Astrocyte of the cerebellum (primary cell): ENCODE measurements around the gene STH.
"Not testable (repeated sequence)": the region's sequence is repeated elsewhere in the genome, so short reads cannot be mapped to it uniquely, and the experiment has no call there.

ENCODE experiments used
- DNase-seq: peaks from one replicate; pipeline ENCODE4 v3.0.0-alpha.2; 2011; ENCODE audit warnings: low read depth
- H3K4me3 ChIP-seq: 2 replicates; pipeline ENCODE4 v1.5.1; 2011; ENCODE audit warnings: mild to moderate bottlenecking, low read depth, low read length, moderate library complexity
- in situ Hi-C: cut with HindIII; loops from 2 replicates; pipeline ENCODE4 v1.10.0; 2017; ENCODE audit warnings: low sequenced_read_pairs
- TF ChIP-seq, protein P1 (sequence below): IDR thresholded peaks from 2 replicates; pipeline ENCODE4 v1.5.1; 2012; ENCODE audit warnings: low read length, low read depth, moderate library complexity, mild to moderate bottlenecking; ENCODE audit errors: missing control alignments

Gene STH

GRCh38 chr17:46020998-46021397 is 21.9 kb downstream of the STH start:
- TF ChIP-seq, protein P1, sequence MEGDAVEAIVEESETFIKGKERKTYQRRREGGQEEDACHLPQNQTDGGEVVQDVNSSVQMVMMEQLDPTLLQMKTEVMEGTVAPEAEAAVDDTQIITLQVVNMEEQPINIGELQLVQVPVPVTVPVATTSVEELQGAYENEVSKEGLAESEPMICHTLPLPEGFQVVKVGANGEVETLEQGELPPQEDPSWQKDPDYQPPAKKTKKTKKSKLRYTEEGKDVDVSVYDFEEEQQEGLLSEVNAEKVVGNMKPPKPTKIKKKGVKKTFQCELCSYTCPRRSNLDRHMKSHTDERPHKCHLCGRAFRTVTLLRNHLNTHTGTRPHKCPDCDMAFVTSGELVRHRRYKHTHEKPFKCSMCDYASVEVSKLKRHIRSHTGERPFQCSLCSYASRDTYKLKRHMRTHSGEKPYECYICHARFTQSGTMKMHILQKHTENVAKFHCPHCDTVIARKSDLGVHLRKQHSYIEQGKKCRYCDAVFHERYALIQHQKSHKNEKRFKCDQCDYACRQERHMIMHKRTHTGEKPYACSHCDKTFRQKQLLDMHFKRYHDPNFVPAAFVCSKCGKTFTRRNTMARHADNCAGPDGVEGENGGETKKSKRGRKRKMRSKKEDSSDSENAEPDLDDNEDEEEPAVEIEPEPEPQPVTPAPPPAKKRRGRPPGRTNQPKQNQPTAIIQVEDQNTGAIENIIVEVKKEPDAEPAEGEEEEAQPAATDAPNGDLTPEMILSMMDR: no peak
- H3K4me3 ChIP-seq: no peak overlapping the region
- in situ Hi-C loops: no loop called here
- DNase-seq: no peak

DNA sequence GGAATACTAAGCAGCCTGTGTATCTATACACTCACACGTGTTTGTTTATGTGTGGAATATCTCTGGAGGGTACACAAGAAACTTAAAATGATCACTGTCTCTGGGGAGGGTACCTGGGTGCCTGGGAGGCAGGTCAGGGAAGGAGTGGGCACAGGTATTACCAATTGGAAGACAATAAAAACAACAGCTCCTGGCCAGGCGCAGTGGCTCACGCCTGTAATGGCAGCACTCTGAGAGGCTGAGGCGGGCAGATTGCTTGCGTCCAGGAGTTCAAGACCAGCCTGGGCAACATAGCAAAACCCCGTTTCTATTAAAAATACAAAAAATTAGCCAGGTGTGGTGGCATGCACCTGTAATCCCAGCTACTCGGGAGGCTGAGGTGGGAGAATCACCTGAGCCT is 24.3 kb downstream of the STH start:
- in situ Hi-C loops, DNase-seq, H3K4me3 ChIP-seq: not testable (repeated sequence)

DNA sequence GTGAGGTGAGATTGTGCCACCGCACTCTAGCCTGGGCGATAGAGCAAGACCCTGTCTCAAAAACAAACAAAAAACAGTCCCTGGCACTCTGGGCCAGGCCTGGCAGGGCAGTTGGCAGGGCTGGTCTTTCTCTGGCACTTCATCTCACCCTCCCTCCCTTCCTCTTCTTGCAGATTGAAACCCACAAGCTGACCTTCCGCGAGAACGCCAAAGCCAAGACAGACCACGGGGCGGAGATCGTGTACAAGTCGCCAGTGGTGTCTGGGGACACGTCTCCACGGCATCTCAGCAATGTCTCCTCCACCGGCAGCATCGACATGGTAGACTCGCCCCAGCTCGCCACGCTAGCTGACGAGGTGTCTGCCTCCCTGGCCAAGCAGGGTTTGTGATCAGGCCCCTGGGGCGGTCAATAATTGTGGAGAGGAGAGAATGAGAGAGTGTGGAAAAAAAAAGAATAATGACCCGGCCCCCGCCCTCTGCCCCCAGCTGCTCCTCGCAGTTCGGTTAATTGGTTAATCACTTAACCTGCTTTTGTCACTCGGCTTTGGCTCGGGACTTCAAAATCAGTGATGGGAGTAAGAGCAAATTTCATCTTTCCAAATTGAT is 24.8 kb downstream of the STH start:
- TF ChIP-seq, protein P1: no peak
- in situ Hi-C loops: no loop called here
- H3K4me3 ChIP-seq: no peak overlapping the region
- no peak for DNase-seq

GRCh38 chr17:46024590-46024989 is 25.5 kb downstream of the STH start:
- no peak for DNase-seq
- in situ Hi-C loops: no loop called here
- no peak overlapping the region for H3K4me3 ChIP-seq
- TF ChIP-seq, protein P1: no peak

GRCh38 chr17:46025060-46025459 is 26.0 kb downstream of the STH start:
- DNase-seq: no peak
- TF ChIP-seq, protein P1: no peak
- in situ Hi-C loops: no loop called here
- no peak overlapping the region for H3K4me3 ChIP-seq

GRCh38 chr17:46025510-46026165 is 26.6 kb downstream of the STH start:
- H3K4me3 ChIP-seq: no peak overlapping the region
- no peak for DNase-seq
- TF ChIP-seq, protein P1: no peak
- in situ Hi-C loops: no loop called here
